Fibroblast of villous mesenchyme (primary cell): ENCODE results near the gene GPR107. TPM values are rescaled to one million over a fixed set of nuclear protein-coding genes. Genes with fewer than 3 reads are reported as not detected.

Experiments used
- DNase-seq: peaks from one replicate; pipeline ENCODE4 v3.0.0-alpha.2; 2010; ENCODE audit warnings: low read depth
- H3K4me3 ChIP-seq: 2 replicates; pipeline ENCODE4 v1.5.1; 2011; ENCODE audit warnings: low read depth, mild to moderate bottlenecking, low read length
- CTCF ChIP-seq: IDR thresholded peaks from 2 replicates; pipeline ENCODE4 v1.5.1; 2012; ENCODE audit warnings: low read depth, mild to moderate bottlenecking, low read length; ENCODE audit not compliant: insufficient read depth
- total RNA-seq: library from RNA; depleted of rRNA; stranded (reverse); fragments of >200 nt; gene quantifications from 2 replicates; pipeline ENCODE4 v1.2.3, GENCODE V29; 2012

The GPR107 gene
- total RNA-seq, 1 donor = 38.0 TPM

- H3K4me3 ChIP-seq = no peak overlapping the region
- no peak for TF ChIP-seq CTCF
Observed at GRCh38 chr9:130107955-130108354, 54.2 kb downstream of the GPR107 start.

GRCh38 chr9:130110166-130110565, 56.5 kb downstream of the GPR107 start:
- H3K4me3 ChIP-seq = no peak overlapping the region
- DNase-seq = no peak
- no peak for TF ChIP-seq CTCF

More at GRCh38 chr9:130107955-130108354, 54.2 kb downstream of the GPR107 start:
- no peak for DNase-seq

GRCh38 chr9:130110596-130111021, 56.9 kb downstream of the GPR107 start:
- DNase-seq = peak; percentile 29
- no peak overlapping the region for H3K4me3 ChIP-seq
- TF ChIP-seq CTCF = no peak

GRCh38 chr9:130111786-130112537, 58.3 kb downstream of the GPR107 start:
- TF ChIP-seq CTCF = no peak

GRCh38 chr9:130112538-130113151, 58.9 kb downstream of the GPR107 start:
- no peak overlapping the region for H3K4me3 ChIP-seq
- no peak for TF ChIP-seq CTCF
- no peak for DNase-seq

More at GRCh38 chr9:130111786-130112537, 58.3 kb downstream of the GPR107 start:
- H3K4me3 ChIP-seq = no peak overlapping the region
- DNase-seq = no peak

GRCh38 chr9:130114741-130115140, 61.0 kb downstream of the GPR107 start:
- no peak for TF ChIP-seq CTCF
- DNase-seq = peak; percentile 57
- H3K4me3 ChIP-seq = no peak overlapping the region

- H3K4me3 ChIP-seq = no peak overlapping the region
- no peak for TF ChIP-seq CTCF
- no peak for DNase-seq
Observed at GRCh38 chr9:130116346-130116745, 62.6 kb downstream of the GPR107 start.
